NCI-H2107 treated with DMSO at 0.1 percent for 48 hours (cell line): ENCODE results near the gene MAGIX.

Experiments used
- DNase-seq: peaks from one replicate; lab custom pipeline; 2025; ENCODE audit not compliant: unreplicated experiment; lab: John Stamatoyannopoulos, UW

MAGIX gene

GRCh38 chrX:49204017-49204416, 41.5 kb downstream of the MAGIX start:
- no peak for DNase-seq

- DNase-seq, result no peak
Measured at GRCh38 chrX:49204709-49205108, 42.2 kb downstream of the MAGIX start.

GRCh38 chrX:49205443-49205842, 42.9 kb downstream of the MAGIX start:
- no peak for DNase-seq

GRCh38 chrX:49206543-49206942, 44.0 kb downstream of the MAGIX start:
- DNase-seq, result no peak

GRCh38 chrX:49208399-49208798, 45.8 kb downstream of the MAGIX start:
- DNase-seq, result no peak

- no peak for DNase-seq
Measured at GRCh38 chrX:49209434-49210251, 47.1 kb downstream of the MAGIX start.

GRCh38 chrX:49210406-49210805, 47.8 kb downstream of the MAGIX start:
- no peak for DNase-seq

- no peak for DNase-seq
Measured at GRCh38 chrX:49211074-49211473, 48.5 kb downstream of the MAGIX start.

GRCh38 chrX:49212209-49212608, 49.7 kb downstream of the MAGIX start:
- DNase-seq, result no peak

- no peak for DNase-seq
Measured at GRCh38 chrX:49212861-49213260, 50.3 kb downstream of the MAGIX start.

- no peak for DNase-seq
Measured at GRCh38 chrX:49214416-49214815, 51.9 kb downstream of the MAGIX start.

- DNase-seq, result no peak
Measured at GRCh38 chrX:49214996-49215526, 52.5 kb downstream of the MAGIX start.
